ENCODE results near the gene EP400. TPM values are rescaled to one million over a fixed set of nuclear protein-coding genes. Genes with fewer than 3 reads are reported as not detected.
A peak's percentile ranks its signal among the peaks of the same experiment; 100 is the strongest.

The EP400 gene
- total and polyA plus RNA-seq, 2 of the 8 experiments (the other 6 are each of a cell fraction or from before 2014, with no cell fraction given) = 13.1 to 69.7 TPM

GRCh38 chr12:132130690-132131089, 180.9 kb downstream of the EP400 start (continued):
- no peak for TF ChIP-seq CTCF (IDR thresholded peaks at IDR 0.05; ENCODE audit: control extremely low read depth in 1 of 3, insufficient read depth in 1 of 3, low read depth in 1 of 3, low read length in 3 of 3)
- TF ChIP-seq TEAD4 (IDR thresholded peaks at IDR 0.05; ENCODE audit: low read depth, low read length) = no peak

Small RNAs within 50 kb of the gene (small RNA-seq; reads per million reads assigned to genes)
- gene AC131009.3 (ENCODE audit: insufficient read depth) (not detected), gene AC137590.2 (ENCODE audit: insufficient read depth) (not detected), gene SNORA49 (ENCODE audit: insufficient read depth) (1.9 reads per million, percentile 12 among the genes with 10 or more reads in this experiment)

Other genes with a start within 250 kb of the EP400 start
- 48.3 and 49.5 TPM in 2 replicates for gene SFSWAP, start 238.9 kb upstream of the EP400 start, total RNA-seq (2021; fragmentation: NEBNext Ultra II Directional; extraction: Animal tissue kit (Norgen Biotek cat#: 25700))
- gene SFSWAP, start 238.9 kb upstream of the EP400 start, polyA plus RNA-seq (2011; rRNA removed) = 36.5 and 64.4 TPM in 2 replicates
- 34.4 and 41.3 TPM in 2 replicates for gene MMP17, start 121.5 kb upstream of the EP400 start, total RNA-seq (2021; fragmentation: NEBNext Ultra II Directional; extraction: Animal tissue kit (Norgen Biotek cat#: 25700))
- gene MMP17, start 121.5 kb upstream of the EP400 start, polyA plus RNA-seq (2011; rRNA removed) = 53.8 and 55.7 TPM in 2 replicates
- 44.1 and 48.5 TPM in 2 replicates for gene ULK1, start 55.3 kb upstream of the EP400 start, total RNA-seq (2021; fragmentation: NEBNext Ultra II Directional; extraction: Animal tissue kit (Norgen Biotek cat#: 25700))
- 13.0 and 26.4 TPM in 2 replicates for gene ULK1, start 55.3 kb upstream of the EP400 start, polyA plus RNA-seq (2011; rRNA removed)
- 81.2 and 82.5 TPM in 2 replicates for gene PUS1, start 20.7 kb upstream of the EP400 start, total RNA-seq (2021; fragmentation: NEBNext Ultra II Directional; extraction: Animal tissue kit (Norgen Biotek cat#: 25700))
- 48.1 and 65.7 TPM in 2 replicates for gene PUS1, start 20.7 kb upstream of the EP400 start, polyA plus RNA-seq (2011; rRNA removed)
- 24.4 and 25.3 TPM in 2 replicates for gene DDX51, start 194.4 kb downstream of the EP400 start, total RNA-seq (2021; fragmentation: NEBNext Ultra II Directional; extraction: Animal tissue kit (Norgen Biotek cat#: 25700))
- 11.2 and 19.5 TPM in 2 replicates for gene DDX51, start 194.4 kb downstream of the EP400 start, polyA plus RNA-seq (2011; rRNA removed)
- 38.5 and 40.3 TPM in 2 replicates for gene NOC4L, start 194.5 kb downstream of the EP400 start, total RNA-seq (2021; fragmentation: NEBNext Ultra II Directional; extraction: Animal tissue kit (Norgen Biotek cat#: 25700))
- 26.8 and 40.3 TPM in 2 replicates for gene NOC4L, start 194.5 kb downstream of the EP400 start, polyA plus RNA-seq (2011; rRNA removed)

Data from H1 (cell line).